Lower leg skin (tissue), 4 donors: ENCODE measurements around the gene CASP3. TPM values are rescaled to one million over a fixed set of nuclear protein-coding genes. Genes with fewer than 3 reads are reported as not detected.

ENCODE experiments used
- DNase-seq, 2 donors: peaks; one replicate each; pipeline ENCODE4 v3.0.0-alpha.2; 2019; ENCODE audit warnings: low spot score in 2 of 2
- H3K4me3 ChIP-seq: fragments of 200-600 bp; sonication (generic); 2 replicates; pipeline ENCODE4 v1.5.1; 2017; ENCODE audit warnings: mild to moderate bottlenecking, low read depth; ENCODE audit not compliant: poor library complexity, severe bottlenecking
- POLR2A ChIP-seq, 2 donors: fragments of 450-650 bp; IDR thresholded peaks; one replicate each; pipeline ENCODE4 v1.6.1; 2016 to 2017; ENCODE audit warnings: antibody characterized with exemption in 2 of 2, mild to moderate bottlenecking in 1 of 2, moderate library complexity in 1 of 2
- WGBS, 2 donors: methylation state at CpG; one replicate each; pipeline ENCODE4 v1.1.5; 2018; 5-methylcytosine and 5-hydroxymethylcytosine counted together
- intact Hi-C: fragments of 100-400 bp; cut with DNase I; formaldehyde crosslinking; loops from one replicate; pipeline ENCODE4 v1.15.0; 2023; ENCODE audit warnings: low total_unique reads
- total RNA-seq, 4 donors: library from RNA; depleted of rRNA; stranded (reverse); fragments of >200 nt; gene quantifications; one replicate each; pipeline ENCODE4 v1.1.0, GENCODE V29; 2016
- TF ChIP-seq, protein P1 (sequence below), 3 donors: fragments of 450-650 bp; IDR thresholded peaks; one replicate each; pipeline ENCODE4 v1.5.1; 2016; ENCODE audit warnings: antibody characterized with exemption in 3 of 3, mild to moderate bottlenecking in 3 of 3, moderate library complexity in 2 of 3

Gene CASP3
- total RNA-seq, 4 donors from 2014 or later = 10.2 to 18.4 (median 14.8) TPM

DNA sequence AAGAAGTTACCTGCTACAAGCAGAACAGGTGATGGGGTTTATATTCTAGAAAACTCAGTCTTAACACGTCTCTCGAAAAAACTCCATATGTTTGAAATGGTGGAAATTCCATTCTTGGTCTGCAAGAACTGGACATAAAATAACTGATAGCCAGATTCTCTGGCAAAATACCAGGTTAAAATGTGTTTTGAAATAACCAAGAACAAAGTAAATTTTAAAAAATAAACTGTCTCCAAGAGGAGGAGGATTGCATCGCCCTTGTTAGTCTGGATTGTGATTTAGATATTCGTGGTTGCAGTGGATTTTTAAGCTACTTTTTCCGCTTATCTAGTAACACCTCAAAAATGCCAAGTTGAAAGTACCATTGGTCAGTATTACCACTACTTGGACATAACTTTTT, 43.8 kb upstream of the CASP3 start:
- H3K4me3 ChIP-seq = no peak overlapping the region
- TF ChIP-seq POLR2A (IDR thresholded peaks at IDR 0.05) = no peak
- WGBS, 2 donors = 91 to 95% methylated on average over 5 of the region's 5 CpGs
- DNase-seq = no peak
- intact Hi-C loops = no loop called here

DNA sequence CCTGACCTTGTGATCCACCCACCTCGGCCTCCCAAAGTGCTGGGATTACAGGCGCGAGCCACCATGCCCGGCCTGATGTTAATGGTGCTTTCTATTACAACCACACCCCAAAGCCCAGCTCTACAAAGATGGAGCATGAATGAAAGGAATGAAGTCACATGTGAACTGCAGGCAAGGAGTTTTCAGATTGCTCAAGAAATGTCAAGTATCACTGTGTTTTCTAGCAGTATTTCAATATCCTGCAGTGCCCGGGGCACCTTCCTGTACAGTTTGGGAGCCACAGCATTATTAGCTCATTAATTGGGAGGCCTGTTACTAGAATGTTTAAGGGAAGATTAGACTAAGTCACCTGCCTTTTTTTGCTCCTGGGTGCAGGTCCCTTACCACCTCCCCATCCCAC, 40.4 kb upstream of the CASP3 start:
- H3K4me3 ChIP-seq = no peak overlapping the region
- intact Hi-C loops = no loop called here
- WGBS, 2 donors = 59 to 79% methylated on average over 5 of the region's 5 CpGs
- TF ChIP-seq POLR2A (IDR thresholded peaks at IDR 0.05) = no peak
- TF ChIP-seq, protein P1, sequence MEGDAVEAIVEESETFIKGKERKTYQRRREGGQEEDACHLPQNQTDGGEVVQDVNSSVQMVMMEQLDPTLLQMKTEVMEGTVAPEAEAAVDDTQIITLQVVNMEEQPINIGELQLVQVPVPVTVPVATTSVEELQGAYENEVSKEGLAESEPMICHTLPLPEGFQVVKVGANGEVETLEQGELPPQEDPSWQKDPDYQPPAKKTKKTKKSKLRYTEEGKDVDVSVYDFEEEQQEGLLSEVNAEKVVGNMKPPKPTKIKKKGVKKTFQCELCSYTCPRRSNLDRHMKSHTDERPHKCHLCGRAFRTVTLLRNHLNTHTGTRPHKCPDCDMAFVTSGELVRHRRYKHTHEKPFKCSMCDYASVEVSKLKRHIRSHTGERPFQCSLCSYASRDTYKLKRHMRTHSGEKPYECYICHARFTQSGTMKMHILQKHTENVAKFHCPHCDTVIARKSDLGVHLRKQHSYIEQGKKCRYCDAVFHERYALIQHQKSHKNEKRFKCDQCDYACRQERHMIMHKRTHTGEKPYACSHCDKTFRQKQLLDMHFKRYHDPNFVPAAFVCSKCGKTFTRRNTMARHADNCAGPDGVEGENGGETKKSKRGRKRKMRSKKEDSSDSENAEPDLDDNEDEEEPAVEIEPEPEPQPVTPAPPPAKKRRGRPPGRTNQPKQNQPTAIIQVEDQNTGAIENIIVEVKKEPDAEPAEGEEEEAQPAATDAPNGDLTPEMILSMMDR (IDR thresholded peaks at IDR 0.05) = no peak
- no peak for DNase-seq

DNA sequence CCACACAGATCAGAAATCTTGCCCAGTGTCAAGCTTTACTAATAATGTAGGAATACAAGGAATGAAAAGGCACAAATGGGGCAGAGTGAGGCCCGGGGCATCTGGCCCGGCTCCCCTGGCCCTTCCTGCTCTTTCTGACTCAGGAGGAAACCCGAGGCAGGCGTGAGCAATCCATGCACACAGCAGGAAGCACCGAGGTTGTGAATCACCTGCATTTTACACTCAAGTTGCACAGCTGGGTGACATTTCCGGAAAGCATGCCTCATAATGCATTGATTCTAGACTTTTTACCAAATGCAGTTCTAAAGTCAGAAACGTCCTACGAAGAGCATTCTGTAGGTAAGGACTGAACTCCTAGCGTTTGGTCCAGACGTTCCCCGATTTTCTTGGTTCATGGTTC, 39.2 kb upstream of the CASP3 start:
- DNase-seq = no peak
- TF ChIP-seq POLR2A (IDR thresholded peaks at IDR 0.05) = no peak
- TF ChIP-seq, protein P1 (IDR thresholded peaks at IDR 0.05) = no peak
- no peak overlapping the region for H3K4me3 ChIP-seq
- intact Hi-C loops = no loop called here
- 38 to 44% methylated on average over 11 of the region's 11 CpGs for WGBS, 2 donors

DNA sequence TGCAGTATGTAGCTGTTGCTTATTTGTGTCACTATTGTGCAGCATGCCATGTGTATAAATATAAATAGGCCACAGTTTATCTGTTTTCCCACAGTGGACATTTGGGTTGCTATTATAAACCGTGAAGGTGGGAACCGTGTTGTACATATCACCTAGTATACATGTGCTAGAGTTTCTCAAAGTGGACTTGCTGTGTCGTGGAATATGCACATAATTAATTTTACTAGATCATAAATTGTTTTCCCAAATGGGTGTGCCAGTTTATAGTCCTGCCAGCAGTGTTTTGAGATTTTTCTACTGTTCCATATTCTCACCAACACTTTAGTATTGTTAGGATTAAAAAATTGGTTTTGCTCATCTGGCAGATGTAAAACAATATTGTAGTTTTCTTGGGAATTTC, 38.8 kb upstream of the CASP3 start:
- intact Hi-C loops = no loop called here
- no peak overlapping the region for H3K4me3 ChIP-seq
- WGBS, 2 donors = 22 to 36% methylated on average over 3 of the region's 3 CpGs
- TF ChIP-seq, protein P1 (IDR thresholded peaks at IDR 0.05) = no peak
- TF ChIP-seq POLR2A (IDR thresholded peaks at IDR 0.05) = no peak
- DNase-seq = no peak

DNA sequence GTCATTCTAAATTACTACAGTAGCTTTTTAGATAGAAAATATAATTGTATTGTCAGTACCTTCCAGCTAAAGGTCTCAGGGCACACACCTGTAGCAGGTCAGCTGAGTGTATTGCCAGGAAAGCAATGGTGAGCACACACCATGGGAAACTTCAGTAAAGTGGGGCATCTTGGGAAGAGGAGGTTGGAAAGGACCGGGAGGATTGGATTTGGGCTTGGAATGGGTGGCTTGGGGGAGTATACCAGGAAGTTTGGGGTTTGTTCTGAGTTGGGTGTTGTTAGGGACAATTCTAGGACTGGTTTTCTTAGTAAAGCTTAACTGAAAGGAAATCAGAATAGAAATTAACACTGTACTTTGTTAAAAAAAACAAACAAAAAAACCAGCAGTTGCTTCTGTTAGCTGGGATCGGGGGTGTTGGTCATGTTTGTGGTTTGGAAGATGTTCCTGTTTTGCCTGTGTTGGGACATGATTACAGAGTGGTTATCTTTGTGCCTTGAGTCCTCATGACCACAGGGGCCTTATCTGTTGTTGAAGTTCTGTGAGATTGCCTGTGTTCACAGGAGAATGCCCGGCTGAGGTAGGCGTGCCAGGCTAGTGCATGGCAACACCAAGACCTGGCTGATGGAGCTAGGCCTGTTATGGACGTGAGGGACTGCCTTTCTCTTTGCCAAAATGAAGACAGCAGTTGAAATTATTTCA, 35.4 kb upstream of the CASP3 start:
- no peak overlapping the region for H3K4me3 ChIP-seq
- TF ChIP-seq, protein P1 (IDR thresholded peaks at IDR 0.05) = no peak
- TF ChIP-seq POLR2A (IDR thresholded peaks at IDR 0.05) = no peak
- DNase-seq = peak in 1 of 2 donors; percentile 27
- intact Hi-C loops = no loop called here
- 73% methylated on average over 5 of the region's 5 CpGs for WGBS, 2 donors

DNA sequence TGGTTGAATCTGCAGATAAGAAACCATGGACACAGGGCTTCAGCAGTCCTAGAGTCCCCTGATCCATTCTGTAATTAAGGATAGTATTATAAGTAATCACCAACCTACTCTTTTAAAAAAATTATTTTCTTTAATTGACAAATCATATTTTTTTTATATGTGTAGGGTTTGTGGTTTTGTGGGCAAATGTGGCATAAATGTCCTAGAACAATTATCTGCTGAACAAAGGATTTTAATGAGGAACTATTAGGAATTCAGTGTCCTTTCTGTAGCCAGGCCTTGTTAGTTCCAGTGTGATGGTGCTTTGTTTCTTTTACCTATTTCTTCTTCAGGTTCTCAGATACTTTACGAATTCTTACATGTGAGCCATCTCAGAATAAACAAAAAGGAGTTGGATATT, 32.7 kb upstream of the CASP3 start:
- intact Hi-C loops = no loop called here
- TF ChIP-seq, protein P1 (IDR thresholded peaks at IDR 0.05) = no peak
- no peak for TF ChIP-seq POLR2A (IDR thresholded peaks at IDR 0.05)
- DNase-seq = no peak
- WGBS, 2 donors = 95% methylated on average over 1 of the region's 1 CpG
- H3K4me3 ChIP-seq = no peak overlapping the region
